ENCODE results near the gene MAPK11.

MAPK11 gene

GRCh38 chr22:50248196-50249081 lies 21.7 kb downstream of the MAPK11 start:
- no peak for DNase-seq (ENCODE audit: low read depth)

DNA sequence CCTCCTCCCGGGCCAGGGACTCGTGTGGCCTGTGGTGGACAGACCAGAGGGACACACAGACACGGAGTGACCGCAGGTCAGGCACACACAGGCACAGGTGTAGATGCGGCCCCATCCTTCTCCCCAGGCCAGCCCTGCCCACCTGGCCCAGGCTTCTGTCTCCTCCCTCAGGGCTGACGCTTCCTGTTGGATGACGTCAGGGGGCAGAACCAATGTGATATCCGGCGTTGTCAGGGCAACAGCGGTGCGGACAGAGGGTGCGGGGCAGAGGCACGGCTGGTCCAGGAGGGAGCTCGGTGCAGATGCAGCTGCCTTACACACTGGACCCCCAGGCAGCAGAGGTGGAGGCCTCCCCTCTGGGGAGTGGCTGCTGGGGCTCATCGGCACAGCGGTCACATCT lies 22.4 kb downstream of the MAPK11 start:
- DNase-seq (ENCODE audit: low read depth): no peak

- DNase-seq (ENCODE audit: low read depth): no peak
These were observed 23.7 kb downstream of the MAPK11 start for GRCh38 chr22:50246242-50247175.

GRCh38 chr22:50245214-50246072 lies 24.7 kb downstream of the MAPK11 start:
- no peak for DNase-seq (ENCODE audit: low read depth)

DNA sequence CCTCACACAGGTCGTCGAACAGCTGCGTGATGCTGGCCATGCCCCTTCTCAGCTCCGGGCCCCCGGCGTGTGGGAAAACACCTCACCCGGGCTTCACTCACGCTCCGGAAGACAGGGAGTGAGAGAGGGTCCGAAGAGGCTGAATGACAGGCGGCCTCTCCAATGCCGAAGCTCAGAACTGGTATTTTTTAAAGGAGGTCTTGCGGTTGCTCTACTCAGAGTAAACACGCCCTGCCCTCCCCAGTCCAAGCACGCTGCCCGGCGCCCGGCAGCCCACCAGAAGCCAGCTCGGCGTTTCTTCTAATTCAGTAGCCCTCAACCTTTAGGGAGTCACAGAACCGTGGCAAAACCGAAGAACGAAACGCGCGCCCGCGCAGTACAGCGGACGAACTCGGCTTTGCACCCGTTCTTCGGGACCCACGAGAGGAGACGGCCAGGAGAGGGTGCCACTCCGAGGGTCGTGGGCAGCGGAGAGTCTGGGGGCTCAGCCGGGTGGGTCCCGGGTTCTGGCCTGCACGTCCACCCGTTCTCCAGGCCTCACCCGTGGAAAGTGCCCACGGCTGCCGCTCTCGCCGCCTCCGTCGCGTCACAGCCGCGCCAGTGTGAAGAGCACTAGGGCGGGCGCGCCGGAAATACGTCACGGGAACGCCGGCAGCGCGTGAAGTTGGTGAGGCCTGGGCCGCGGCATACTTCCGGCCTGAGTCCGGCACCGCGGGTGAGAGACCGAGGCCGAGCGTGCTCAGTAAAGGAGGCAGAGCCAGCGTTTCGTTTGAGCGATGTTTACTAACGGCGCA lies 25.6 kb downstream of the MAPK11 start, which contains the start of gene TUBGCP6:
Gene TUBGCP6 (minus strand): TSS at position 604 of the 794 bp plus-strand sequence. CDS start 564 bp downstream, at position 40.
- DNase-seq (ENCODE audit: low read depth): peak; percentile 93

DNA sequence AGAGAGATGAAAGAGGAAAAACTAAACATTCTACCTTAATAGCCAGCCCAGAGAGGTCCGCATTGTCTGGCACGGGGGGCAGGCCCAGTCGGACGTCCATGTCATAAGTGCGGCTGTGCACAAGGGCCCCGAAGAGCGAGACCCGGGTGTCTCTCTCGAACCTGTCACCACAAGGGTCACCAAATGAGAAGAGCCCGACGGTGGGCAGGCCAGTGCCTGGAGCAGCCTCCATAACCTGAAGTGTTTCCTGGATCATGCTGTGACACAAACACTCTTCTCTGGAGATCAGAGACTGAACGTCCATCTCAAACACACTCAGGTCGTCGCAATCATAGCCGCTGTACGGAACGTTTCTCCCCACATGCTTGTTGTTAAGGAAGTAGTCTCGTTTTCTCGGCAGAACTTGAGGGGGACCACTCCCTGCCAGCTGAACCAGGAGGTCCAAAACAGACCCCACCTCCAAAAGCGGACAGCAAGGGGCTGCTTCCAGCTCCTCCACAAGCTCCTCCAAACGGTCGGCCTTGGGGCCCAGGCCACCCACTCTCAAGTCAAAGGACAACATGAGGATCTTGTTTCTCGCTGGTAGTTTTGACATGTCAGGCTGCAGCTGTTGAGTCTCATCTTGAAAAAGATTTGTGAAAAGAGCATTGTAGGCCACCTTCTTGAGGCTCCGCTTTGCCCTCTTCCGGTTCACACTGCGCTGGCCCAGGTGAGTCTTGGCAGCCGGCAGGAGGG lies 26.3 kb downstream of the MAPK11 start:
- no peak for DNase-seq (ENCODE audit: low read depth)

GRCh38 chr22:50242406-50242949 lies 27.7 kb downstream of the MAPK11 start:
- DNase-seq (ENCODE audit: low read depth): no peak

DNA sequence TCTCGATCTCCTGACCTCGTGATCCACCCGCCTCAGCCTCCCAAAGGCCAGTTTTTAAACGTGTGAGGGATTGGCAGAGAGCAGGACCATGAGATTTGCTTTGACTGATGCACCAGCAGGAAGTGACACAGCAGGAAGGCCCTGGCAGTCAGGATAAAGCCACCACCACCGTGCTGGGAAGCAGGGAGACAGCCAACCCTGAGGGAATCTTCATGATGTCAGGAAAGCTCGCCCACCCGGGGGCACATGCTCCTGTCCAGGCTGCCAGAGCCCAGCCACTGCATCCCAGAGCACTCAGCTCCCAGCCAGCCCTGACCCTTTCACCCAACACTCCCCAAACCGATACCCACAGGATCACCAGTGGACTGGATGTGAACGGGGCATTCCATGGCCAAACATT lies 31.4 kb downstream of the MAPK11 start:
- DNase-seq (ENCODE audit: low read depth): no peak

DNA sequence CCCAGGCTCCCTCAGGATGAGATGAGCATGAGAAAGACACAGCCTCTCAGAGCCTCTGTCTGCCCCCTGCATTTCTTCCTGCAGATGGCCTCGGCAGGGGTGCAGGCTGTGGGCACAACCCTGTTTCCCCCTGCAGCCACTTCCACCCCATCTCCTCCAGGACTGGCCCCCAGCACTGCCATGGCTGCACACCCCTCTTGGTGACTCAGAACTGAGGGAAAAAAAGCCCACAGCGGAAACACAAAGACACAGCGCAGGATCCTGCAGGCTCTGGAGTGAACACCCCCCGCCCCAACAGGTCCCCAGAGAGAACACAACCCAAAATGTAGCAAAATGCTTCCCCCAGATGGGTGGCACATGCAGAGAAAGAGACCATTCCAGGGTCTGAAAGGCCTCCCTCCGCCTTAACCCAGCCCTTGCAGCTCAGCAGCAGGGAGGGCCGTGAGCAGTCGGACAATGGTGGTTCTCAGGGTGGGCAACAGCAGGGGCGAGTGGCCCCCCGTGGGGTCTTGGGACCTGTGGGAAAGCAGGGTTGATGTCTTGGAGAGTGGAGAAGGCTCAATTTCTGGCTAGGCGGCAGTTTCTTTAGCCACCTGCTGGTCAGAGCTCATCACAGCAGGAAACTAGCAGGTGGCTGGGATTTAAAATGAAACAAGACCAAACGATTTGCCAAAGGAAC lies 33.3 kb downstream of the MAPK11 start:
- no peak for DNase-seq (ENCODE audit: low read depth)

GRCh38 chr22:50233223-50233622 lies 37.0 kb downstream of the MAPK11 start:
- no peak for DNase-seq (ENCODE audit: low read depth)

DNA sequence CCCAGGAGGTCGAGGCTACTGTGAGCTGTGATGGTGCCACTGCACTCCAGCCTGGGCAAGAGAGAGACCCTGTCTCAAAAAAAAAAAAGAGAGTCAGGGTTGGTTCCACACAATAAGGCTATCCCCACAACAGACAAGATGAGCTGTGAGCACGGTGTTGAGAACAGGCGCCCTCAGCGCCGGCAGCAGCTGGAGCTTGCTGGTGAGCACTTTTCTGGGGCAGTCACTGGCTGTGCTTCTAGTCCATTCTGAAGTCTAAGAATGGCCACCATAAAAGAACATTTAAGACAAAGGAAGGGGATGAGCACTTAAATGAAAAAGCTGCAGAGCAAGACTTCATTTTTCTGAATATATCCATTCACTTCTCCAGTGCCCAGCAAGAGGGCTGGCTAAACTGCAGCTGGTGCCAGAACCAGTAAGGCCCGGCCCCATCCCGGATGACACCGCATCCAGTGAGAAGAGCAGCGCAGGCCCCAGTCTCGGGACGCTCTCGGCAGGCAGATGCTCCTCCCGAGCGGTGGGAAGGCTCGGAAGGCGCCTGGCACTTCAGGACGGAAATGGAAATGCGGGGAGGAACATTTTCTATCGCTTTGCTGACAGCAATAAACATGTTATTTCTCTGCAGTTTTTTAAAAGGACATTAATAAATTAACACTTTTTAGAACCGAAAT lies 37.6 kb downstream of the MAPK11 start:
- DNase-seq (ENCODE audit: low read depth): no peak

DNA sequence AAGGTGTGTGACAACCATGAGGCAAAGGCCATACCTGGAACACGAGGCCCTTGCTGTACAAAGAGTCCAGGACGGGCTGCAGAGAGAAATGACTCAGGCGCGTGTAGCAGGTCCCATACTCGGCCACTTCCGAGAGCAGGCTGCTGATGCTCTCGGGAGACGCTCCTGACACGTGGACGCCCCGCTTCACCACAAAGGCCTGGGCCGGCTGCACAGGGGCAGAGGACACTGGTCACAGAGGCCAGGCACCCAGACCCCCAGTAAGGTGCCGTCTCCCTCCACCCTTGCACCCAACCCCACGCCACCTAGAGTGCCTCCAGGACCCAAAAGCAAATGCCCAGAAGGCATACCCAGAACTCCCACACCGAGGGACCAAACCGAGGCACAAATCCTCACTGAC lies 40.8 kb downstream of the MAPK11 start:
- DNase-seq (ENCODE audit: low read depth): no peak

GRCh38 chr22:50228366-50228765 lies 41.8 kb downstream of the MAPK11 start:
- DNase-seq (ENCODE audit: low read depth): no peak

- DNase-seq (ENCODE audit: low read depth): no peak
These were observed 42.5 kb downstream of the MAPK11 start for GRCh38 chr22:50227579-50228215.

GRCh38 chr22:50226875-50227165 lies 43.4 kb downstream of the MAPK11 start:
- DNase-seq (ENCODE audit: low read depth): no peak

- no peak for DNase-seq (ENCODE audit: low read depth)
These were observed 43.9 kb downstream of the MAPK11 start for GRCh38 chr22:50226063-50226874.

DNA sequence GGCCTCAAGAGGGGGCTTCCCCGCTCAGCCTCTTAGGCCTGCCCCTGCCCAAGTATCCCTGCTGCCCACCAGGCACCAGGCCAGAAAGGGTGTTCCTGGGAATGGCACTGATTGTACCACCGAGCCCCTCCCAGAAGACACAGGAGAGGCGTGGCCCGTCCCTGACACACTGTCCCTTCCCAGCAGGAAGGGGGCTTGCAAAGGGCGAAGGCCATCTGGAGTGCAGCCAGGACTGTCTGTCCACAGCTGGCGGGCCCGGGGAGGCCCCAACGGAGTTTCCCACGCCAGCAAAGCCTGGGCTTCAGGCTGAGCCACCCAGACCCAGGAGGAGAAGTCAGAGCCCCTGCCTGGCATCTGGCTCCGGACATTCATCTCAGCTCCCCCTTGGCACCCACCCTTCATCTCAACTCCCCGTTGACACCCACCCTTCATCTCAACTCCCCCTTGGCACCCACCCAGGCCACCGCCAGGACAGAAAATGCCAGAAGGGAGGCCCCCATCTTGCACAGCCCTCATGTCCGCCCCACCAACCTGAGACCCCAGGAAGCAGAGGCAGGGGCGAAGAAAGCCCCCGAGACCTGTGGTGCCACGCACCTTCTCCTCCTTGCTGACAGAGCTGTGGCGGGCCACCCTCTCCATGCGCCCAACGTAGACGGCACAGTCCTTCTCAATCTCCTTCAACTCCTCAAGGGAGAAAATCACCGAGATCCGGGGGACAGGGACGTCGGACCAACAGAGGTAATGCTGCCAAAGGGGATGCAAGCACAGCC lies 44.8 kb downstream of the MAPK11 start:
- DNase-seq (ENCODE audit: low read depth): no peak
